Measurements from ENCODE around the gene CDK17. TPM values are rescaled to one million over a fixed set of nuclear protein-coding genes. Genes with fewer than 3 reads are reported as not detected.
A peak's percentile ranks its signal among the peaks of the same experiment; 100 is the strongest.
"Not testable (repeated sequence)": the region's sequence is repeated elsewhere in the genome, so short reads cannot be mapped to it uniquely, and the experiment has no call there.

CDK17 gene
- polyA plus RNA-seq, 10 donors: 20.8 to 40.7 (median 27.1) TPM

GRCh38 chr12:96420277-96420835, 20.1 kb upstream of the CDK17 start:
- DNase-seq: peak in 2 of 3 donors; percentile 50 to 72

GRCh38 chr12:96419576-96420276, 19.5 kb upstream of the CDK17 start:
- DNase-seq: no peak

GRCh38 chr12:96417688-96418087, 17.4 kb upstream of the CDK17 start:
- not testable (repeated sequence) for DNase-seq

GRCh38 chr12:96416033-96416799, 16.0 kb upstream of the CDK17 start:
- DNase-seq: peak in 1 of 3 donors; percentile 84

GRCh38 chr12:96414637-96415036, 14.4 kb upstream of the CDK17 start:
- no peak for DNase-seq

- no peak for DNase-seq
Observed at GRCh38 chr12:96412431-96412830, 12.2 kb upstream of the CDK17 start.

- no peak for DNase-seq
Observed at GRCh38 chr12:96409731-96410130, 9.5 kb upstream of the CDK17 start.

GRCh38 chr12:96408993-96409392, 8.8 kb upstream of the CDK17 start:
- DNase-seq: no peak

- DNase-seq: not testable (repeated sequence)
Observed at GRCh38 chr12:96407429-96408097, 7.3 kb upstream of the CDK17 start.

GRCh38 chr12:96404696-96405095, 4.5 kb upstream of the CDK17 start:
- DNase-seq: no peak

GRCh38 chr12:96403870-96404269, 3.6 kb upstream of the CDK17 start:
- DNase-seq: no peak

- not testable (repeated sequence) for DNase-seq
Observed at GRCh38 chr12:96402522-96402921, 2.3 kb upstream of the CDK17 start.

GRCh38 chr12:96402061-96402460, 1.8 kb upstream of the CDK17 start:
- DNase-seq: no peak

GRCh38 chr12:96401076-96401871, 1.0 kb upstream of the CDK17 start:
- DNase-seq: peak in 2 of 3 donors; percentile 47 to 81

- DNase-seq: peak in 2 of 3 donors; percentile 68 to 91
Observed at GRCh38 chr12:96400631-96401075, 414 bp upstream of the CDK17 start.

GRCh38 chr12:96399120-96399918, 920 bp downstream of the CDK17 start:
- peak in 2 of 3 donors; percentile 67 to 89 for DNase-seq

- DNase-seq: no peak
Observed at GRCh38 chr12:96398424-96399119, 1.7 kb downstream of the CDK17 start.

GRCh38 chr12:96397756-96398423, 2.3 kb downstream of the CDK17 start:
- DNase-seq: no peak

GRCh38 chr12:96396914-96397313, 3.3 kb downstream of the CDK17 start:
- DNase-seq: no peak

Data from muscle of back (tissue), 11 donors.